Fibroblast of lung (primary cell): ENCODE measurements around the gene SIGLEC10.
A peak's percentile ranks its signal among the peaks of the same experiment; 100 is the strongest.

Source experiments
- EZH2 ChIP-seq: IDR thresholded peaks from 2 replicates; pipeline ENCODE4 v1.5.1; 2012; ENCODE audit warnings: low read length, control low read depth, mild to moderate bottlenecking; ENCODE audit errors: missing control alignments
- TF ChIP-seq, protein P1 (sequence below), 2 donors: IDR thresholded peaks in 1 of 2; conservative IDR thresholded peaks in 1 of 2; 1 replicate in 1 of 2; 2 replicates in 1 of 2; pipeline ENCODE4 v1.5.1; 2011 to 2012; ENCODE audit warnings: low read length in 2 of 2, control low read depth in 1 of 2, inconsistent platforms in 1 of 2, low read depth in 1 of 2, mild to moderate bottlenecking in 1 of 2

DNA sequence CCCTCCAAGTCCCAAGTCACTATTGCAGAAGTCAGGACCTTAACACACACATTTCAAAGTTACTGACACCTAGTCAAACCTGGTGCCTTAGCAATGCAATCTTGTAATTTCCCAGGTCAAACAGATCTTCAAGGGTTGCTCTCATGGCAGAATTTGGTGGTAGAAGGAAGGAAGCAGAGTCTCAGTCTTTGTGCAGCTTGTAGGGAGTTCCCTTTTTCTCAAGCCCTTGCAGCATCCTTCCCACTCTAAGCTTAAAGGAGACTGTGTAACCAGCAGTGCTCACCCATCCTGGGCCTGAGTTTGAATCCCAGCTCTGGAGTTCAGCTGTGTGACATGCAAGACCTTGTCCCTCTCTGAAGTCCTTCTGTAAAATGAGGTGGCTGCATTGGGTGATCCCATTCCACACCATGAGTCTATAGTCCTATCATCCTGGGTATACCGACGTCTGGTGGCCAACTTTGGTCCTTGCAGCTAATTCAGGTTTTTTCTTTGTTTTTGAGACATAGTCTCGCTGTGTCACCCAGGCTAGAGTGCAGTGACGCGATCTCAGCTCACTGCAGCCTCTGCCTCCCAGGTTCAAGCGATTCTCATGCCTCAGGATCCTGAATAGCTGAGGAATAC, 9.8 kb downstream of the SIGLEC10 start:
- TF ChIP-seq, protein P1, sequence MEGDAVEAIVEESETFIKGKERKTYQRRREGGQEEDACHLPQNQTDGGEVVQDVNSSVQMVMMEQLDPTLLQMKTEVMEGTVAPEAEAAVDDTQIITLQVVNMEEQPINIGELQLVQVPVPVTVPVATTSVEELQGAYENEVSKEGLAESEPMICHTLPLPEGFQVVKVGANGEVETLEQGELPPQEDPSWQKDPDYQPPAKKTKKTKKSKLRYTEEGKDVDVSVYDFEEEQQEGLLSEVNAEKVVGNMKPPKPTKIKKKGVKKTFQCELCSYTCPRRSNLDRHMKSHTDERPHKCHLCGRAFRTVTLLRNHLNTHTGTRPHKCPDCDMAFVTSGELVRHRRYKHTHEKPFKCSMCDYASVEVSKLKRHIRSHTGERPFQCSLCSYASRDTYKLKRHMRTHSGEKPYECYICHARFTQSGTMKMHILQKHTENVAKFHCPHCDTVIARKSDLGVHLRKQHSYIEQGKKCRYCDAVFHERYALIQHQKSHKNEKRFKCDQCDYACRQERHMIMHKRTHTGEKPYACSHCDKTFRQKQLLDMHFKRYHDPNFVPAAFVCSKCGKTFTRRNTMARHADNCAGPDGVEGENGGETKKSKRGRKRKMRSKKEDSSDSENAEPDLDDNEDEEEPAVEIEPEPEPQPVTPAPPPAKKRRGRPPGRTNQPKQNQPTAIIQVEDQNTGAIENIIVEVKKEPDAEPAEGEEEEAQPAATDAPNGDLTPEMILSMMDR (conservative IDR thresholded peaks at IDR 0.05 in 1 of 2, IDR thresholded peaks at IDR 0.05 in 1 of 2; ENCODE audit: low read depth in 1 of 2, low read length in 2 of 2), result peak; percentile 38 to 60
- TF ChIP-seq EZH2, result no peak
